NCI-H1694 treated with DMSO at 0.1 percent for 48 hours (cell line): Measurements from ENCODE around the gene FN1.

ENCODE experiments used
- DNase-seq: peaks from one replicate; lab custom pipeline; 2025; lab: John Stamatoyannopoulos, UW

The FN1 gene

DNA sequence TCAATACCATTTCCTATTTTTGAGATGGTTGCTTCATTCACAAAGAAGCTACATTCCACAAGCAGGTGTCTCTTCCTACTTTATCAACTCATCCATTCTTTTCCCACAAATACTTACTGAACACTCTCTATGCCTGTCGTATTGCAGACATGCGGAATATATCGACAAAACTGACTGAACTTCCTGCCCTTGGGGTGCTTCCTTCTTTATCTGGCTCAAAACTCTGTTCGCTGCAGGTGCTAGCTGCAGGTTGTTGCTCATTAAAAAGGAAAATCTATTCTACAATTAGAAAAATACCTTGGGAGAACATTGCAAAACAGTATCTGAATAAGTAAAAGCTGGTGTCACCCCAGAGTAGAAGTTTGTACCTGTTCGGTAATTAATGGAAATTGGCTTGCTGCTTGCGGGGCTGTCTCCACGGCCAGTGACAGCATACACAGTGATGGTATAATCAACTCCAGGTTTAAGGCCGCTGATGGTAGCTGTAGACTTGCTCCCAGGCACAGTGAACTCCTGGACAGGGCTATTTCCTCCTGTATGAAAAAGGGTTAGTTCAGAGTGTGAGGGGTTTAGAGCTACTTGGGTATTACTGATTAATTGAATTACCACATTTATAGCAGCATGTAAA is 52.1 kb downstream of the FN1 start:
- DNase-seq, result no peak

DNA sequence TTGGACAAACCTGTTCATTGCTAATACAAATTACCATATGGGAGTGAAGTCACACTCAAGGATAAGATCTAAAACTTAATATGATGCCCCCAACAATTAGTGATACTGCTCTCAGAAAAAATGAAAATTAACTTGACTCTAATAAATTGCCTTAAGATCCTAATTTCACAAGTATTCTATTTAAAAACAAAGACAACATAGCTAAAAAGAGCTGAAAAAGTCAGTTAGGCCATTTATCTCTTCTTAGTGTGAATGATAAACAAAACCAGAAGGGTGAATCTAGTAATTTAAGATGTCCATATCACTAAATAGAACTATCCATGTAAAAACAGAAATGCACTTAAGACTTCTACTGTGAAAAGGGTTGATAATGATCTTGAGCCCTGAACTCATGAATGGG is 53.4 kb downstream of the FN1 start:
- DNase-seq, result no peak

DNA sequence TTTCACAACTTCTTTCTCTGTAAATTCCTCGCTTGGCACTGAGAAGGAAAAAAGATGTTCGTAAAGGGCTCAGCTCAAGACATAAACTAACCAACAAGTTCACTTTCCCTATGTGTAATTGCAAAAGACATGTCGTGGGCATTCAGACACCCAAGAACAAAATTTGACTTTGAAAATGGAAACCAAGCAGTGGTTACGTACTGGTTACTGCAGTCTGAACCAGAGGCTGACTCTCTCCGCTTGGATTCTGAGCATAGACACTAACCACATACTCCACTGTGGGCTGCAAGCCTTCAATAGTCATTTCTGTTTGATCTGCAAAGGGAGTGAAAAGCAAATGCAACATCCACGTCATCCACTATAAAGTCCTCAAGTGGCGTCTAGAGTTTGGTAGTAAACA is 53.9 kb downstream of the FN1 start:
- DNase-seq, result no peak

DNA sequence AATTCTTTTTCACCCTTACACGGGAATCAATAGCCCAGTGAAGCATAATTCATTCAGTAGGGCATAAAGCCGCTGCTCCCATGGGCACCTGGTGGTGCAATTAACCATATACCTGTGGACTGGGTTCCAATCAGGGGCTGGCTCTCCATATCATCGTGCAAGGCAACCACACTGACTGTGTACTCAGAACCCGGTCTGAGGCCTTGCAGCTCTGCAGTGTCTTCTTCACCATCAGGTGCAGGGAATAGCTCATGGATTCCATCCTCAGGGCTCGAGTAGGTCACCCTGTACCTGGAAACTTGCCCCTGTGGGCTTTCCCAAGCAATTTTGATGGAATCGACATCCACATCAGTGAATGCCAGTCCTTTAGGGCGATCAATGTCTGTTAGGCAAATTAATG is 55.2 kb downstream of the FN1 start:
- no peak for DNase-seq

DNA sequence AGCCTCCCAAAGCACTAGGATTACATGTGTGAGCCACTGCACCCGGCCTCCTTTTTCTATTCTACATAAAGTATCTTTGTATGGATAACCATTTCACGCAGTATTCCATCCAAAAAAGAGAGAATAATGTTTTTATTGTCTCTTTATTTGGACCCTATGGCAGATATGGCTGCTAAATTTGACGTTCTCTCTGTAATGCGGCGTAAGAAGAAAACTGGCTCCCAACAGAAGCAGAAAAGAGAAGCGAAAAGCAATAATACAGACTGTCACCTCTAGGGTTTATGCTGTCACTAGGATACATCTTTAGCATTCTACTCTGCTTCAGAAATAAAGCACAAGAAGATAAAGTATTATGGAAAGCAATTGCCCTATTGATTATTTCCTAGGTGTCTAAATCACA is 55.9 kb downstream of the FN1 start:
- no peak for DNase-seq

DNA sequence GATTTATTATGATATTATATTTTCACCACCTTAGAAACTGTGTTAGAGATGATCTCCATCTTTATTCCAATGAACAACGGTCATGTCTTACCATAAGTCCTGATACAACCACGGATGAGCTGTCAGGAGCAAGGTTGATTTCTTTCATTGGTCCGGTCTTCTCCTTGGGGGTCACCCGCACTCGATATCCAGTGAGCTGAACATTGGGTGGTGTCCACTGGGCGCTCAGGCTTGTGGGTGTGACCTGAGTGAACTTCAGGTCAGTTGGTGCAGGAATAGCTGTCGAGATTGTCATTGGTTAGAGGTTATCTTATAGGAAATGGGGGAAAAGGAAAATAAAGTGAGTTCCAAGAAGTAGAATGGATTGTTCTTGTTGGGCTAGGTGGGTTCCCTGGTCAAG is 56.8 kb downstream of the FN1 start:
- no peak for DNase-seq

DNA sequence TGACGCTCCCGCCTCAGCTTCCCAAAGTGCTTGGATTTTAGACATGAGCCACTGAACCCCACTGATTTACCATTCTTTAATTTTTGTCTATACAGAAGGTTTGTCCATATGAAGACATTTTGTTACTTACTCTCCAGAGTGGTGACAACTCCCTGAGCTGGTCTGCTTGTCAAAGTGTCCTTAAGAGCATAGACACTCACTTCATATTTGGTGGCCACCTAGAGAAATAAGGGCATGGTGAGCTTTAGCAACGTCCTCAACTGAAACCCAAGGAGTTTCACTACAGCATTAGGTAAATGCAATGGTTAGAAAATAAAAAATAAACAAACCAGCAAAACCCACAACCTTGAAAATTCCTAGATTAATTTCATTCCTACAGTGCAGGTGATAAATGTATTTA is 57.8 kb downstream of the FN1 start:
- DNase-seq, result no peak

DNA sequence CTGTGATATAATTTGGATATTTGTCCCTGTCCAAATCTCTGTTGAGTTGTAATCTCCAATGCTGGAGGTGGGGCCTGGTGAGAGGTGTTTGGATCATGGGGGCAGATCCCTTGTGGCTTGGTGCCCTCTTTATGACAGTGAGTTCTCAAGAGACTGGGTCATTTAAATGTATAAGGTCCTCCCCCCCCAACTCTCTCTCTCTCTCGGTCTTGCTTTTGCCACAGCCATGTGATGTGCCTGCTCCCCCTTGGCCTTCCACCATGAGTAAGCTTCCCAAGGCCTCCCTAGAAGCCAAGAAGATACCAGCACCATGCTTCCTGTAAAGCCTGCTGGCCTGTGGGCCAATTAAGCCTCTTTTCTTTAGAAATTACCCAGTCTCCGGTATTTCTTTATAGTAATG is 58.6 kb downstream of the FN1 start:
- no peak for DNase-seq

DNA sequence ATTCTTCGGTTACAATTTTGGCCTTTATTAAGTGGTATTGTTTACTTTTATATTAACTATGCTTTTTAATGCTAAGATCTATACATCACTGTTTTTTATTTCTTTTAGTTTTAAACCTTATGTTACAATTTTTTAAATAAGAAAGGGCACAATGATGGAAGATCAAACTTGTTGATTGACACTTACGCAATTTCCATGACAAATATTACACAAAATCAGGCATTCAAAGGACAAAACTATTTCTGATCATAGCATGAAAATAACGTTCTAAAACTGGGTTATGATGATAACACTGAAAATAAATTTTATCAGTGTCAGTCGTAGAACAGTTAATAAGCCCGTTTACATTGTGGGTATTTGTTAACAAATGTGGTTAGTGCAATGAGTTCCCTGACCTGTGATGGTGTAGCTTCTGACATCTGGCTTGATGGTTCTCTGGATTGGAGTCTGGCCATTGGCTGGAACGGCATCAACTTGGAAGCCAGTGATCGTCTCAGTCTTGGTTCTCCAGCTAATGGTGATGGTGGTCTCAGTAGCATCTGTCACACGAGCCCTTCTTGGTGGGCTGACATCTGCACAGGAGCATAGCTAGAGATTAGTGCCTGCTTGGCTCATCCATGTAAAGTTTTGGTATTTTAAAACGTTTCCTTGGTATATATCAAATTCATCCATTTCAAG is 59.6 kb downstream of the FN1 start:
- no peak for DNase-seq

DNA sequence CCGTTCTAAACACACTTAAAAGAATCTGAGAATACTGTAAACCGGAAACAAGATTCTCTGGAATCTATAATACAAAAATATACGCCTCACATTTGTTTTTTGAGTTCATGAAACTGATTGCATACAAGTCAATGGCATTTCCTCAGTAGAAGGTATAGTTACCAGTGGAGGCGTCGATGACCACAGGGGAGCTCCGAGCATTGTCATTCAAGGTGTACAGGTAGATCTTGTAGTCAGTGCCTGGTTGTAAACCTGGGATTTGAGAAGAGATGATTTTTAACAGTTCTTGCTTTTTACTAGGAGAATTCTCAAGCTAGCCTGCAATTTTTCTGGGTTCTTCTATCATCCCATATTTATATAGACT is 60.4 kb downstream of the FN1 start:
- no peak for DNase-seq

DNA sequence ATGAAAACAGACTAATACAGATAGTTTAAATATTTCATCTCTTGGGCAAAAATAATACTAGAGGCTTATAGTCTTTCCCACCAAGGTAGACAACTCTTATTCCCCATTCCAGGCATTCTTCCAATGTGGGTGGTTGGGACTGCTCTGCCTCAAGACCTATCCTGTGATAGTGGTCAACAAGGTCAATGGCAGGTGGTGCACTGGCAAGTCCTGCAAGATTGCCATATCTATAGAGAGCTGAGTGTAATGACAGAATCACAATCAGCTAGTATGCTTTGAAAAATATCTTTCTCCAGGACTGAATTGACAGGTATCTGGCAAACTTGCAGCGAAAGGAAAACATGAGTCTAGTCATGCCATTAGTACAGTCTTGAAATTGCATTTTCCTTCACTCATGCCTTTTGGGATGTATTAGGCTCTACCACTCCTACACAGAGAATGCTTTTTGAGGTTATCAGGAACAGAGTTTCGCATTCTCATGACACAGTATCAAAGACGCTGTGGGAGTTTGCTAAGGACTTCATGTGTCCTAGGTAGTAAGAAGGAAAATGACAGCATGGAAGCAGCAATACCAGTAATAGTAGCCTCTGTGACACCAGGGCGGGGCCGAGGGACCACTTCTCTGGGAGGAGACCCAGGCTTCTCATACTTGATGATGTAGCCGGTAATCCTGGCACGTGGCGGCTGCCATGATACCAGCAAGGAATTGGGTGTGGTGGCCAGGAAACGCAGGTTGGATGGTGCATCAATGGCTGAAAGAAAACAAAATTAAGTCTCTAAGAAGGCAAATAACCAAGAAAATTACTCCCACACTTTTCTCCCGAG is 61.0 kb downstream of the FN1 start:
- DNase-seq, result no peak

DNA sequence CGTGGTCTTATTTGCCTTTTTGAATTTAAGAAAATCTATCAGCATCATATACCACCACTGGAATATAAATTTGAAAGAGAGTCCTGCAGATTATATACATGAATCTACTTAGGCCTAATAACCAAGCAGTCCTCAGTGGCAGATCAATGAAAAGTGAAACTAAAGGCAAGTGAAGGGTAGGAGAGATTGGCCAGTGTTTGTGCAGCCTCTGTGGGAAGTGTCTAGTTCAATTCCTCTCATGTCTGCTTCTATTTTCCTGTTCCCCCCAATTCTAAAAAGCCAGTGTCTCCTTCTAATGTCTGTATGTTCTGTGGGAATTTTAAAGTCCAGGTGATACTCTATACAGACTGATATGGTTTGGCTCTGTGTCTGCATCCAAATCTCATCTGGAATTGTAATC is 61.9 kb downstream of the FN1 start:
- DNase-seq, result no peak

DNA sequence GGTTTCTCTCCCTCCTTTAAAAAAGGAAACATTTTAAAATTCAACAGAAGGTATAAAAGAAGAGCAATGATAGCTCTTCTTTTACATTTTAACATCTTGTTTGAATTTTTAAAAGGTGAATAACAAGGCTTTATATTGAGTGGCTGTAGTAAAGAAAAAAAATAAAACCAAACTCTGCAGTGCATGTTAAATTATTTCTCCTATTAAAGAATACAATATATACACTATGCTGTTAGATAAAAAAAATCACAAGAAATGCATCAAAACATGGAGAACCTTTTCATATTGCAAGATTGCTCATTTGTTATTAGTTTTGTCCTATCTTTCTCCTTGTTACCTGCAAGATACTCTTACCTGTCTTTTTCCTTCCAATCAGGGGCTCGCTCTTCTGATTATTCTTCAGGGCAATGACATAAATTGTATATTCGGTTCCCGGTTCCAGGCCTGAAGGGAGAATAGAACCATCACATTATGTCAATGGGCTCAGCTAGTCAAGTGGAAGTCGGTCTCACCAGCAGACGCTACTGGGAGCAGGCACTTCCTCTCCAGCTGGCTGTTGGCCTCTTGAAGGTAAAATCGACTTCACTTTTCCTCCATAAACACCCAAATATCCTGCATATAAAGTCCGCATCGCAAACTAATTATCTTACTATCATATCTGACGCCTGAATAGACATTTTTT is 62.8 kb downstream of the FN1 start:
- no peak for DNase-seq

DNA sequence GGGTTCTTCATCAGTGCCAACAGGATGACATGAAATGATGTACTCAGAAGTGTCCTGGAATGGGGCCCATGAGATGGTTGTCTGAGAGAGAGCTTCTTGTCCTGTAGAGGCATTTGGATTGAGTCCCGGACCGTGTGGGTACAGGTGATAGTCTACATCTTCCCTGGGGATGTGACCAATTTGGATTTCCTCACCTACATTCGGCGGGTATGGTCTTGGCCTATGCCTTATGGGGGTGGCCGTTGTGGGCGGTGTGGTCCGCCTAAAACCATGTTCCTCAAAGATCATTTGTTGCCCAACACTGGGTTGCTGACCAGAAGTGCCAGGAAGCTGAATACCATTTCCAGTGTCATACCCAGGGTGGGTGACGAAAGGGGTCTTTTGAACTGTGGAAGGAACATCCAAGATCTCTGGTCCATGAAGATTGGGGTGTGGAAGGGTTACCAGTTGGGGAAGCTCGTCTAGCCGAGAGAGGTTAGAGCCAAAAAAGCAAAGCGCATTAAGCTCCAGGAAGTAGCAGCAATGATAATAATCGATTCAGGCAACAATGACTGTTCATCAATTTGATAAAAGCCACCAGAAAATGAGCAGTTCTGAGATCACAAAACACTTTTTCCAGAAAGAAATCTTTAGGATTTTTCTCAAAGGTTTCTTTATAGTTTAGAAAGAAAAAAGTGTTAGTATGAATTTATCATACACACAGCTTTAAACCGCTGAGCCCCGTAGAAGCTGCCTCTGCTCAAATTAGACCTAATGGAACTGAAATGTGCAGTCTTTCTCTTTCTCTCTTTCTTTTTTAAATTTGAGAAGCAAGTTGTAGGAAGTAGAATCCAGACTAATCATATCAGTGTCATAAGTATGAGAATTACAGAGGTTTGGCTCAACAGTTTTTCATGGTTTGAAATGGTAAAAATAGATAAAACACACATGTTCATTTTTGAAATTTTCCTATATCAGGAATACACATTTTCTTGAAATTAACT is 63.7 kb downstream of the FN1 start:
- DNase-seq, result no peak

DNA sequence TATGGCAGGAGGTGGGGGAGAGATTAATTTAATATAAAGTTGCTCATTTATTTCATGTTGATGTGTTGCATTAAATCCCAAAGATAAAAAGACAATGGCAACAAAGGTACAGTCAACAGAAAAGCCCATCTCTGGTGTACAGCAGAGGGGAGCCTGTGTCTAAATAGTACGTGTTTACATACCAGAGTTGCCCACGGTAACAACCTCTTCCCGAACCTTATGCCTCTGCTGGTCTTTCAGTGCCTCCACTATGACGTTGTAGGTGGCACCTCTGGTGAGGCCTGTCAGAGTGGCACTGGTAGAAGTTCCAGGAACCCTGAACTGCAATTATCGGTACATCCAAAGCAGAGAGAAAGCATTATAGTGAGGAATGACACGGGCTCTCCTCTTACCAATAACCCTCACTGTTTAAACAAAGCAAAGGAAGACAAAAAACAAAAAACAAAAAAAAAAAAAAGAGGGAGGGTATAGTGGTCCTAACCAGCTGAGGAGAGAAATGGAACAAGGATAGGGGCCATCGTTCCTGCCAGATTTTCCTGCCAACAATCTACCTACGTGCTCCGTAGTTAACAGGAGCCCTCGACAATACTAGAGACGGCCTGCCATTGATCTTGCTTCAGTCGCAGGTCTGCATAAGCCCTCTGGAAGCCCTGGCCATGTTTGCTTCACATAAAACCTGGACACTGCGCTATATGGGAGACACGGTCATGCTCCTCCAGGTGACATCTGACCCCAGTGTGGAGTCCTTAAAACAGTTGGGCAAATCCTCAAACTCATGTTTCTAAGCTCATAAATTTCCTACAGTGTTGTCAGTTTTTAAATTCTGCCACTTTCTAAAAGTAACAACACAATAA is 65.5 kb downstream of the FN1 start:
- no peak for DNase-seq

DNA sequence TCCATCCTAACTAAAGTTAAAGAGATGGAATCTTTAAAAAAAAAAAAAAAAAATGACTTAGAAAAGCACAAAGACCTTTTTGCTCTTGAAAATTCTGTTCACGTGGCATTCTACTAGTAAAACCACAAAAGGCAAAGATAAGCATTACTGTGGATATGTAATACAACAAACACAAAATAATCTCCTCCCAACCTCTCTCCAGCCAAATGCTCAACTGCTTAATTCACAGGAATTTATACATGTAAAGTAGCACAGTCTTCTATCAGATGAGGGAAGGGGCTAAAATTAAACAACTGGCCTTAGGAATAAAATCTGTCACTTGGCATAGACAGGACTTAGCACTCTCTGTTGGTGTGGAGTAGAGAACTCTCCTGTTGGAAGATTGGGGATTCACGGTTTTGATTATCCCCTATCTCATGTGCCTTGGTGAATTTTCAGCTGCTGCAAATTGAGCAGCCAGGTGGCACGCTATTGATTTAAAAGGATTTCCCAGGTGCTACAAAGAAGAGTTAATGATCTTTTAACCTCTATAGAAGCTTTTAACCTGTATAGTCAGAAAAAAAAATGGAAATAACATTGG is 66.6 kb downstream of the FN1 start:
- no peak for DNase-seq

DNA sequence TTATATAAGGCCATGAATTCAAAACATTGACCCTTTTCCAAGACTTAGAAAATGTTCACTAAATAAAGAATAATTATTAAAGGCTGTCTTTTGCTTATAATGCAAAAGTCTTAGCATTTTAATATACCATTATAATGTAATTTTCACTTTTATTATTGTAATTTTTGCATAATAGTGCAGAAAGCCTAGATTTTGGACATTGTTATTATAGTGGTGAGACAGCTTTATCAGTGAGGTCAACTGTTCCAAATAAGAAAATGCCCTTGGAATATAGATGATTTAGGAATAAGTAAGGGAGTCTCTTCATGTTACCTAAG is 67.4 kb downstream of the FN1 start:
- no peak for DNase-seq

DNA sequence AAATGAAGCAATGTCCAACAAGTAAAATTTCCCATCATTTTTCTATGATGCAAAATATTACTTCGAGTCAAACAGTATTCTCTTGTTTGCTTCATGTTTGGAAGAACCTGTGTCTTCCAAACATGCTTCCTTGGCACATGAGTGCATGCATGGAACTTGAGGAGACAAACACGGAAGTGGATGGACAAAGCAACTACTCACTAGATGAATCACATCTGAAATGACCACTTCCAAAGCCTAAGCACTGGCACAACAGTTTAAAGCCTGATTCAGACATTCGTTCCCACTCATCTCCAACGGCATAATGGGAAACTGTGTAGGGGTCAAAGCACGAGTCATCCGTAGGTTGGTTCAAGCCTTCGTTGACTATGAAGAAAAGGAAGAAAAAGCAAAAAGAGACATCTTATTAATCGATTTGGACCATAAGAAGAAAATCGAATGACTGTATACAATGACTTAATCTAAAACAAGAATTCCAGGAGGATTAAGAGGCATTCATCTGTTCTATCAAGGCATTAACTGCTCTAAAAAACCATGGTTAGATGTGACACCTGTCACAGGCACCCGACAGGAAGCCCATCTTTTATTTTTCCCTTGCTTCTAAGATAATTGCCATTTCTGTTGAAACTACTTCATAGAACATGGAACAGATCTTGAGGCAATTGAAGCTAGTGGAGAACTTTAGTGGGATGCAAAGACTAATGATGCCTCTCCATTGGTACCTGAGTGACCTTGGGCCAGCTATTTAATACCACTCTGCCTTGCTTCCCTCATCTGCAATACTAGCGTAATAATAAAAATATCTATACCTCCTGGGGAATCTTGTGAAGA is 68.0 kb downstream of the FN1 start:
- DNase-seq, result no peak

DNA sequence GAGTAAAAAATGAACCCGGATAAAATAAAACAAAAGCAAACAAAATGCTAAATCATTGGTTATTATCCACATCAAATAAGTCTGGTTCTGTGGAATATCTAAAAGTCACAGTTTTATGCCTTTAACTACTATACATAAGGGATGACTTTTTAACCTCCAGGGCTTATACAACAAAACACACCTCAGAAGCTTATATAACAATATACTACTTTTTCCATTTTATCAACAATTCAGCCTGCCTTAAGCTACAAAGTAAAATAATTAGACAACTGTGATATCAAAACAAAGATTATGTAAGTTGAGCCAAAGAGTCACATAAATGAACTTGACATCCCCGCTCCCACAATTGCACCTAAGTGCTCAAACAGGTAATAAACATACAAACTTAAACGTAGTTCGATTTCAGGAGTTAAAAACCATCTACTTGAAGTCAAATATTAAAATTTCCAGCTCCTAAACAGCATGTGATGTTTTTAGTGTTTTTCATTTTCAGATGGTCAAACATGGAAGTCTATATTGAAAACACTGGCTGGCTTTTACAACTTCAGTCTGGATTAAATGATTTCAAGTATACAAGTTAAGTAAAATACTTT is 69.3 kb downstream of the FN1 start:
- no peak for DNase-seq
